HG02938 (cell line): ENCODE measurements around the gene APBA1.

ENCODE experiments used
- ATAC-seq: cut with Tn5 transposase; IDR thresholded peaks from one replicate; pipeline ENCODE4 v1.9.1; 2021; ENCODE audit warnings: mild to moderate bottlenecking, moderate library complexity; ENCODE audit not compliant: unreplicated experiment

APBA1 gene

GRCh38 chr9:69580582-69581214, 91.5 kb downstream of the APBA1 start:
- no peak for ATAC-seq

- ATAC-seq = no peak
These were observed 92.2 kb downstream of the APBA1 start for GRCh38 chr9:69579760-69580581.

- no peak for ATAC-seq
These were observed 93.0 kb downstream of the APBA1 start for GRCh38 chr9:69579032-69579758.

- ATAC-seq = no peak
These were observed 94.1 kb downstream of the APBA1 start for GRCh38 chr9:69578026-69578425.

- ATAC-seq = no peak
These were observed 95.0 kb downstream of the APBA1 start for GRCh38 chr9:69577123-69577522.

GRCh38 chr9:69574057-69574456, 98.1 kb downstream of the APBA1 start:
- ATAC-seq = no peak

GRCh38 chr9:69573651-69574050, 98.5 kb downstream of the APBA1 start:
- no peak for ATAC-seq

GRCh38 chr9:69572611-69573010, 99.6 kb downstream of the APBA1 start:
- ATAC-seq = no peak

- no peak for ATAC-seq
These were observed 101.1 kb downstream of the APBA1 start for GRCh38 chr9:69571032-69571431.

GRCh38 chr9:69569738-69570451, 102.3 kb downstream of the APBA1 start:
- ATAC-seq = no peak

- no peak for ATAC-seq
These were observed 107.6 kb downstream of the APBA1 start for GRCh38 chr9:69564557-69564956.

- no peak for ATAC-seq
These were observed 113.0 kb downstream of the APBA1 start for GRCh38 chr9:69559126-69559525.

GRCh38 chr9:69556707-69557106, 115.5 kb downstream of the APBA1 start:
- no peak for ATAC-seq

- no peak for ATAC-seq
These were observed 116.4 kb downstream of the APBA1 start for GRCh38 chr9:69555802-69556201.

GRCh38 chr9:69554945-69555344, 117.2 kb downstream of the APBA1 start:
- ATAC-seq = no peak

- no peak for ATAC-seq
These were observed 122.6 kb downstream of the APBA1 start for GRCh38 chr9:69549310-69550202.

- ATAC-seq = no peak
These were observed 123.5 kb downstream of the APBA1 start for GRCh38 chr9:69548681-69549080.

GRCh38 chr9:69546265-69546664, 125.9 kb downstream of the APBA1 start:
- ATAC-seq = no peak

- no peak for ATAC-seq
These were observed 129.0 kb downstream of the APBA1 start for GRCh38 chr9:69542942-69543704.
